Esophagus squamous epithelium (tissue), 5 donors: Measurements from ENCODE around the gene PHKA2. TPM values are rescaled to one million over a fixed set of nuclear protein-coding genes. Genes with fewer than 3 reads are reported as not detected.
A peak's percentile ranks its signal among the peaks of the same experiment; 100 is the strongest.
"Not testable (repeated sequence)": the region's sequence is repeated elsewhere in the genome, so short reads cannot be mapped to it uniquely, and the experiment has no call there.

Experiments
- DNase-seq: peaks from one replicate; lab custom pipeline; 2025; lab: John Stamatoyannopoulos, UW
- H3K27ac ChIP-seq, 4 donors: fragments of 200-600 bp; sonication (generic); one replicate each; pipeline ENCODE4 v1.5.1; 2016 to 2019; ENCODE audit warnings: mild to moderate bottlenecking in 1 of 4
- H3K27me3 ChIP-seq, 4 donors: fragments of 200-600 bp; sonication (generic); 1 replicate in 3 of 4; 2 replicates in 1 of 4; pipeline versions ENCODE4 v1.5.1 to v1.6.0; 2017 to 2021; ENCODE audit warnings: antibody characterized with exemption in 1 of 4
- H3K36me3 ChIP-seq, 3 donors: fragments of 200-600 bp; sonication (generic); one replicate each; pipeline ENCODE4 v1.5.1; 2016 to 2019
- H3K4me1 ChIP-seq, 3 donors: fragments of 200-600 bp; sonication (generic); one replicate each; pipeline ENCODE4 v1.5.1; 2017 to 2019
- H3K4me3 ChIP-seq, 4 donors: fragments of 200-600 bp; sonication (generic); 1 replicate in 3 of 4; 2 replicates in 1 of 4; pipeline ENCODE4 v1.5.1; 2016 to 2019; ENCODE audit warnings: mild to moderate bottlenecking in 2 of 4, moderate library complexity in 1 of 4
- H3K9me3 ChIP-seq, 3 donors: fragments of 200-600 bp; sonication (generic); one replicate each; pipeline ENCODE4 v1.5.1; 2016 to 2019
- CTCF ChIP-seq, 6 experiments: fragments of 450-650 bp in 4 of 6; fragments of 200-600 bp in 2 of 6; sonication (generic) in 2 of 6; IDR thresholded peaks; one replicate each; pipeline ENCODE4 v1.5.1; 2016 to 2019; ENCODE audit warnings: antibody characterized with exemption in 6 of 6, mild to moderate bottlenecking in 4 of 6, moderate library complexity in 4 of 6
- POLR2A ChIP-seq, 4 donors: fragments of 450-650 bp; IDR thresholded peaks; one replicate each; pipeline ENCODE4 v1.6.1; 2017; ENCODE audit warnings: antibody characterized with exemption in 4 of 4, mild to moderate bottlenecking in 4 of 4, moderate library complexity in 3 of 4
- WGBS, 2 donors: methylation state at CpG; one replicate each; pipeline ENCODE4 v1.1.5; 2018; 5-methylcytosine and 5-hydroxymethylcytosine counted together
- intact Hi-C: fragments of 100-400 bp; cut with DNase I; formaldehyde crosslinking; loops from one replicate; pipeline ENCODE4 v1.15.0; 2022
- total RNA-seq, 4 donors: library from RNA; depleted of rRNA; stranded (reverse); fragments of >200 nt; gene quantifications; one replicate each; pipeline ENCODE4 v1.1.0, GENCODE V29; 2016
- donor health status: DM: yes; HTN: yes; CAD: no.

PHKA2 gene
- total RNA-seq, 4 donors from 2014 or later, result 10.1 to 21.2 (median 13.5) TPM

- WGBS, 2 donors, result 92 to 100% methylated on average over 2 of the region's 2 CpGs
- TF ChIP-seq CTCF (IDR thresholded peaks at IDR 0.05) (no peak), POLR2A (IDR thresholded peaks at IDR 0.05) (no peak)
Measured at GRCh38 chrX:19019996-19020395, 36.1 kb upstream of the PHKA2 start.

DNA sequence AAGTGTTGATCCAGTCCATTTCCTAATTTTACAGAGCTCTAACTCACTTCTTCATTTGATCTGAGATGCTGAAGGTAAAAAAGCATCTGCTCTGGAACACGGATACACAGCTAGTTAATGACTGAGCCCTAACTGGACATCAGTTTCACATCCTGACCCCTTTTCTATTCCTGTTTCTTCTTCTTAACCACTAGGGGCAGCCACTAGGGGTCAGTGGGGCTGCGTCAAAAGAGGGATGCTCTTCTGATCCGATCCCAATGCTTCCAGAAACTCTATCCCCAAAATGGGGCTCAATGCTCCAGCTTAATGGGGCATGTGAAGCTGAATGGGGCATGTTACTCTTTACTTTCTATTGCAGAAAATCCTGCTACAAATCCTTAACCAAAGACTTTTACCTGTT lies 33.4 kb upstream of the PHKA2 start:
- Histone ChIP-seq H3K9me3 (no peaks in the 10 kb centered on the region), H3K36me3 (no peaks in the 10 kb centered on the region), H3K4me3 (no peak overlapping the region), H3K27ac (no peak overlapping the region), H3K27me3 (no peaks in the 10 kb centered on the region), H3K4me1 (no peaks in the 10 kb centered on the region)
- WGBS, 2 donors, result 20 to 44% methylated on average over 1 to 3 of the region's 3 CpGs
- TF ChIP-seq POLR2A (IDR thresholded peaks at IDR 0.05) (no peak), CTCF (IDR thresholded peaks at IDR 0.05) (peak in 2 of 6 experiments; percentile 27 to 29)
- no peak for DNase-seq
- intact Hi-C loops, result no loop called here

More at GRCh38 chrX:19019996-19020395, 36.1 kb upstream of the PHKA2 start:
- no peaks in the 10 kb centered on the region for H3K9me3 ChIP-seq
- no peaks in the 10 kb centered on the region for H3K27me3 ChIP-seq
- no peak overlapping the region for H3K27ac ChIP-seq
- H3K36me3 ChIP-seq, result no peaks in the 10 kb centered on the region
- intact Hi-C loops, result no loop called here
- no peak overlapping the region for H3K4me3 ChIP-seq
- no peaks in the 10 kb centered on the region for H3K4me1 ChIP-seq
- no peak for DNase-seq

GRCh38 chrX:19016614-19017013 lies 32.7 kb upstream of the PHKA2 start:
- intact Hi-C loops, DNase-seq, H3K4me1 ChIP-seq, H3K27ac ChIP-seq, H3K9me3 ChIP-seq, H3K27me3 ChIP-seq, H3K4me3 ChIP-seq, H3K36me3 ChIP-seq: not testable (repeated sequence)
- WGBS, 2 donors, result 84 to 100% methylated on average over 3 of the region's 8 CpGs

DNA sequence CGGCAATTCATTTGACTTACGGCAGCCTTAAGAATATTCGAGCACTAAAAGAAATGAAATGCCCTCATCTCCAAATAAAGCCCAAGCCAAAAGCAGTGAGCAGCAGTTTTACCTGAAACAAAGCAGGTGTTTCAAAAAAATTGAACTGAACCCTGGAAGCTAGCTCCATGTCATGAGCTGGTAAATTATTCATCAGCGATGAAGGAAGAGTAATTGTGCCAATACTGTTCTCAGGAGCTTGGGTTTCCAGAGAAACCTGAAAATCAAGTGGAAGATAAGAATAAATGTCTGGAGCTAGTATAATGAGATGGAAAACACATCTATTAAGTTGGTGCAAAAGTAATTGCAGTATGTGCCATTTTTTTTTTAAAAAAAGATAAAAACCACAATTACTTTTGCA lies 24.0 kb upstream of the PHKA2 start:
- Histone ChIP-seq H3K36me3 (no peaks in the 10 kb centered on the region), H3K4me3 (no peak overlapping the region), H3K4me1 (no peaks in the 10 kb centered on the region), H3K27me3 (no peaks in the 10 kb centered on the region), H3K27ac (no peak overlapping the region), H3K9me3 (no peaks in the 10 kb centered on the region)
- intact Hi-C loops, result no loop called here
- no peak for DNase-seq
- TF ChIP-seq CTCF (IDR thresholded peaks at IDR 0.05) (no peak), POLR2A (IDR thresholded peaks at IDR 0.05) (no peak)
- 90 to 92% methylated on average over 3 to 4 of the region's 4 CpGs for WGBS, 2 donors

DNA sequence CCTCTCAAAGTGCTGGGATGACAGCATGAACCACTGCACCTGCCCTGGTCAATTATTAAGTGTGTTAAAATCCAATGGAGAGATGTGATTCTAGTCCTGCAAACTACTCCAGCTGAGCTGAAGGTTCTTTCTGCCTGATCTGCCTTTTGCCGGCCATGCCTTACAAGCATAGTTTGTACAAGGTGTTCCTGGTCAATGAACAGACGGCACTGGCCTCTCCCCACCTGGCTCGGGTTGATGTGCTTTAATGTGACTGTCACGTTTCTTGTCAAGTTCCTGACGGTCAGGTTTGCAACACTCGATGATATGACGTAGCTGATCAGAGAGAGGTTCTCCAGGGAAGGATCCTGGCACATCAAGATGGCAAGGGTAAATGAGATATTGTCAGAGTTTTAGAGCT lies 23.1 kb upstream of the PHKA2 start:
- intact Hi-C loops, result no loop called here
- Histone ChIP-seq H3K36me3 (no peaks in the 10 kb centered on the region), H3K4me3 (no peak overlapping the region), H3K4me1 (no peaks in the 10 kb centered on the region), H3K27ac (no peak overlapping the region), H3K27me3 (no peaks in the 10 kb centered on the region), H3K9me3 (no peaks in the 10 kb centered on the region)
- no peak for DNase-seq
- WGBS, 2 donors, result 80 to 100% methylated on average over 2 to 4 of the region's 7 CpGs
- TF ChIP-seq POLR2A (IDR thresholded peaks at IDR 0.05) (no peak), CTCF (IDR thresholded peaks at IDR 0.05) (no peak)

- H3K9me3 ChIP-seq, result no peaks in the 10 kb centered on the region
- H3K4me3 ChIP-seq, result no peak overlapping the region
- WGBS, 2 donors, result 85% methylated on average over 3 of the region's 4 CpGs; no CpG with 5 or more reads in 1 of the 2 donors
- no peak overlapping the region for H3K27ac ChIP-seq
- no peaks in the 10 kb centered on the region for H3K36me3 ChIP-seq
- no peak for TF ChIP-seq POLR2A (IDR thresholded peaks at IDR 0.05)
- no peak for TF ChIP-seq CTCF (IDR thresholded peaks at IDR 0.05)
- intact Hi-C loops, result no loop called here
- H3K4me1 ChIP-seq, result no peaks in the 10 kb centered on the region
- no peak for DNase-seq
- H3K27me3 ChIP-seq, result no peaks in the 10 kb centered on the region
Measured at GRCh38 chrX:19005909-19006308, 22.0 kb upstream of the PHKA2 start.
